Sigmoid colon (tissue), 4 donors: ENCODE data around the gene SLC7A6.

Experiments used
- CTCF ChIP-seq, 4 experiments: fragments of 450-650 bp in 3 of 4; fragments of 200-600 bp in 1 of 4; IDR thresholded peaks; one replicate each; pipeline ENCODE4 v1.5.1; 2016 to 2019; ENCODE audit warnings: antibody characterized with exemption in 4 of 4, mild to moderate bottlenecking in 3 of 4, moderate library complexity in 2 of 4
- POLR2A ChIP-seq, 2 donors: fragments of 450-650 bp; IDR thresholded peaks; one replicate each; pipeline ENCODE4 v1.6.1; 2016; ENCODE audit warnings: antibody characterized with exemption in 2 of 2, mild to moderate bottlenecking in 2 of 2, moderate library complexity in 2 of 2
- POLR2AphosphoS5 ChIP-seq, 4 donors: sonication (generic); formaldehyde crosslinking; IDR thresholded peaks; one replicate each; pipeline ENCODE4 v1.6.1; 2017; ENCODE audit warnings: antibody characterized with exemption in 4 of 4

DNA sequence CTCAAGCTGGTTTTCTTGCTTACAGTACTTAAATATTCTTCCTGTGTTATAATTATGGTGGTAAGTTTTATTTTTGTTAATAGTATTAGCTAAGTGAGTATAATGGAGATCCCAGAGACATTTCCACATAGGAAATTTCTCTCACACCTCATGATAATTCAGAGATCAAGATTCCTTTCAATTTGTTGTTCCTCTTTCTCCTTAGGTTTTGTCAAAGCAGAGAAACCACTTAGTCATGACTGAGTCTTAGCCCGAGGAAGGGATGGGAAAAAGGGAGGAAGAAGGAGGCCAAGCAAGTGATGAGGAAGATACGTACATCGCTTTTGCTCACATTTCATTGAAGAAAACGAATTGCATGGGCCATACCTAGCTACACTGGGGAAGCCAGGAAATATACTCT is 46.8 kb upstream of the SLC7A6 start:
- no peak for TF ChIP-seq CTCF (IDR thresholded peaks at IDR 0.05)
- no peak for TF ChIP-seq POLR2AphosphoS5 (IDR thresholded peaks at IDR 0.05)
- TF ChIP-seq POLR2A (IDR thresholded peaks at IDR 0.05) = no peak
